SH-SY5Y (cell line): ENCODE data around the gene BCKDK.

Experiments used
- GATA2 ChIP-seq: IDR thresholded peaks from 2 replicates; pipeline ENCODE4 v1.6.1; 2011; ENCODE audit warnings: mild to moderate bottlenecking, low read depth, low read length
- GATA3 ChIP-seq: IDR thresholded peaks from 2 replicates; pipeline ENCODE4 v1.6.1; 2011; ENCODE audit warnings: low read depth, mild to moderate bottlenecking, low read length, moderate library complexity

Gene BCKDK

GRCh38 chr16:31118223-31119155 is 10.3 kb downstream of the BCKDK start:
- TF ChIP-seq GATA3, result no peak
- TF ChIP-seq GATA2, result no peak

GRCh38 chr16:31120129-31120528 is 11.9 kb downstream of the BCKDK start:
- no peak for TF ChIP-seq GATA2
- no peak for TF ChIP-seq GATA3

GRCh38 chr16:31125844-31126243 is 17.7 kb downstream of the BCKDK start:
- no peak for TF ChIP-seq GATA3
- TF ChIP-seq GATA2, result no peak

GRCh38 chr16:31127182-31127581 is 19.0 kb downstream of the BCKDK start:
- TF ChIP-seq GATA3 (no peak), GATA2 (no peak)

- TF ChIP-seq GATA2 (no peak), GATA3 (no peak)
These were observed 20.8 kb downstream of the BCKDK start for GRCh38 chr16:31128711-31129567.

GRCh38 chr16:31129568-31130335 is 21.6 kb downstream of the BCKDK start:
- no peak for TF ChIP-seq GATA2
- TF ChIP-seq GATA3, result no peak

GRCh38 chr16:31130336-31130891 is 22.2 kb downstream of the BCKDK start:
- TF ChIP-seq GATA2 (no peak), GATA3 (no peak)

GRCh38 chr16:31130899-31131298 is 22.7 kb downstream of the BCKDK start:
- no peak for TF ChIP-seq GATA3
- no peak for TF ChIP-seq GATA2

GRCh38 chr16:31131416-31131815 is 23.2 kb downstream of the BCKDK start:
- TF ChIP-seq GATA2 (no peak), GATA3 (no peak)

GRCh38 chr16:31131841-31132271 is 23.7 kb downstream of the BCKDK start:
- no peak for TF ChIP-seq GATA2
- TF ChIP-seq GATA3, result no peak

- no peak for TF ChIP-seq GATA3
- no peak for TF ChIP-seq GATA2
These were observed 24.3 kb downstream of the BCKDK start for GRCh38 chr16:31132303-31132979.

GRCh38 chr16:31133046-31133501 is 24.9 kb downstream of the BCKDK start:
- no peak for TF ChIP-seq GATA2
- no peak for TF ChIP-seq GATA3

- TF ChIP-seq GATA3 (no peak), GATA2 (no peak)
These were observed 25.9 kb downstream of the BCKDK start for GRCh38 chr16:31134091-31134571.

GRCh38 chr16:31134625-31135534 is 26.7 kb downstream of the BCKDK start:
- TF ChIP-seq GATA2 (no peak), GATA3 (no peak)
